Mucosa of descending colon (tissue), 3 donors: ENCODE results near the gene KDM6A. TPM values are rescaled to one million over a fixed set of nuclear protein-coding genes. Genes with fewer than 3 reads are reported as not detected.
"Not testable (repeated sequence)": the region's sequence is repeated elsewhere in the genome, so short reads cannot be mapped to it uniquely, and the experiment has no call there.

Experiments
- ATAC-seq: fragments of 200-7000 bp; cut with Tn5 transposase; one replicate; pipeline ENCODE4 v1.9.1; 2020; ENCODE audit warnings: mild to moderate bottlenecking, moderate library complexity
- DNase-seq, 3 donors: peaks; one replicate each; pipeline ENCODE4 v3.0.0-alpha.2; 2020
- H3K36me3 ChIP-seq: fragments of 200-600 bp; one replicate; pipeline ENCODE4 v1.8.0; 2021; ENCODE audit warnings: low read depth, mild to moderate bottlenecking
- H3K4me1 ChIP-seq: fragments of 200-600 bp; one replicate; pipeline ENCODE4 v1.8.0; 2021; ENCODE audit warnings: low read depth, mild to moderate bottlenecking
- H3K4me3 ChIP-seq: fragments of 200-600 bp; one replicate; pipeline ENCODE4 v1.8.0; 2021; ENCODE audit warnings: mild to moderate bottlenecking
- H3K9me3 ChIP-seq: fragments of 200-600 bp; one replicate; pipeline ENCODE4 v1.8.0; 2021; ENCODE audit warnings: mild to moderate bottlenecking
- intact Hi-C, 2 donors: fragments of 100-400 bp; cut with DNase I in 1 of 2; cut with micrococcal nuclease in 1 of 2; formaldehyde crosslinking; loops; one replicate each; pipeline versions ENCODE4 v1.11.0 to v1.11.1; 2022; cut with DNase I, micrococcal nuclease
- total RNA-seq, 3 donors: library from RNA; stranded (reverse); fragmentation: NEBNext Ultra II Directional in 2 of 3; extraction: Animal tissue kit (Norgen Biotek cat#: 25700) in 2 of 3; gene quantifications; one replicate each; pipeline versions ENCODE4 v1.2.1 to v1.2.4, GENCODE V29; 2021 to 2023
- TF ChIP-seq, protein P1 (sequence below): fragments of 200-600 bp; IDR thresholded peaks from one replicate; pipeline ENCODE4 v1.8.0; 2022; ENCODE audit warnings: antibody characterized with exemption, mild to moderate bottlenecking
- donor health status: DM: no; HTN: no; CAD: no; lungs with moderate emphysema.
- donor health status: DM: no; HTN: no; CAD: no.
- donor health status: DM: no; HTN: yes; CAD: no.

Gene KDM6A
- total RNA-seq, 3 donors from 2014 or later, result 24.0 to 41.5 (median 36.5) TPM

DNA sequence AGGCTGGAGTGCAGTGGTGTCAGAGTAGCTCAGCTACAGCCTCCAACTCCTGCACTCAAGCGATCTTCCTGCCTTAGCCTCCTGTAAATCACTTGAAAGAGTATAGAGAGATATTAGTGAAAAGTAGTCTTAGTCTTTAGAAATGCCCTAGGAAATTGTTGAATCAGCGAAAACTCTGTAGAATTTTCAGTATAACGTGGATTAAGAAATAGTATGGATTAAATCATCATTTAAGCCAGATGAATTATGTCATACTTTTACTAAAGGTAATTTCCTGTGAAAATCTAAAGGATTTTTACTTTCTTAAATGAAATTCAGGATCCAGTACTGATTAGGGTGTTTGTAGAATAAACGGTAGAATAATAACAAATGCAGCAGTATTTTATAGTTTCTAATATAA is 163.2 kb downstream of the KDM6A start:
- Histone ChIP-seq H3K4me3 (no peak overlapping the region), H3K36me3 (no peaks in the 10 kb centered on the region), H3K4me1 (no peaks in the 10 kb centered on the region), H3K9me3 (no peaks in the 10 kb centered on the region)
- DNase-seq (no peak), ATAC-seq (no peak)
- TF ChIP-seq, protein P1, sequence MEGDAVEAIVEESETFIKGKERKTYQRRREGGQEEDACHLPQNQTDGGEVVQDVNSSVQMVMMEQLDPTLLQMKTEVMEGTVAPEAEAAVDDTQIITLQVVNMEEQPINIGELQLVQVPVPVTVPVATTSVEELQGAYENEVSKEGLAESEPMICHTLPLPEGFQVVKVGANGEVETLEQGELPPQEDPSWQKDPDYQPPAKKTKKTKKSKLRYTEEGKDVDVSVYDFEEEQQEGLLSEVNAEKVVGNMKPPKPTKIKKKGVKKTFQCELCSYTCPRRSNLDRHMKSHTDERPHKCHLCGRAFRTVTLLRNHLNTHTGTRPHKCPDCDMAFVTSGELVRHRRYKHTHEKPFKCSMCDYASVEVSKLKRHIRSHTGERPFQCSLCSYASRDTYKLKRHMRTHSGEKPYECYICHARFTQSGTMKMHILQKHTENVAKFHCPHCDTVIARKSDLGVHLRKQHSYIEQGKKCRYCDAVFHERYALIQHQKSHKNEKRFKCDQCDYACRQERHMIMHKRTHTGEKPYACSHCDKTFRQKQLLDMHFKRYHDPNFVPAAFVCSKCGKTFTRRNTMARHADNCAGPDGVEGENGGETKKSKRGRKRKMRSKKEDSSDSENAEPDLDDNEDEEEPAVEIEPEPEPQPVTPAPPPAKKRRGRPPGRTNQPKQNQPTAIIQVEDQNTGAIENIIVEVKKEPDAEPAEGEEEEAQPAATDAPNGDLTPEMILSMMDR, result no peak
- intact Hi-C loops, result no loop called here

DNA sequence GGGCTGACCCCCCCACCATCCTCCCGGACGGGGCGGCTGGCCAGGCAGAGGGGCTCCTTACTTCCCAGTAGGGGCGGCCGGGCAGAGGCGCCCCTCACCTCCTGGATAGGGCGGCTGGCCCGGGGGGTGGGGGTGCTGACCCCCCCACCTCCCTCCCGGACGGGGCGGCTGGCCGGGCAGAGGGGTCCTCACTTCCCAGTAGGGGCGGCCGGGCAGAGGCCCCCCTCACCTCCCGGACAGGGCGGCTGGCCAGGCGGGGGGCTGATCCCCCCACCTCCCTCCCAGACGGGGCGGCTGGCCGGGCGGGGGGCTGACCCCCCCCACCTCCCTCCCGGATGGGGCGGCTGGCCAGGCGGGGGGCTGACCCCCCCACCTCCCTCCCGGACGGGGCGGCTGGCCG is 167.1 kb downstream of the KDM6A start:
- intact Hi-C loops, H3K9me3 ChIP-seq, ATAC-seq, H3K4me1 ChIP-seq, H3K4me3 ChIP-seq, DNase-seq, H3K36me3 ChIP-seq: not testable (repeated sequence)

- Histone ChIP-seq H3K4me1 (no peaks in the 10 kb centered on the region), H3K4me3 (no peak overlapping the region), H3K36me3 (no peaks in the 10 kb centered on the region), H3K9me3 (no peaks in the 10 kb centered on the region)
- TF ChIP-seq, protein P1, result no peak
- DNase-seq, result no peak
- intact Hi-C loops, result no loop called here
- no peak for ATAC-seq
These were observed 173.4 kb downstream of the KDM6A start for GRCh38 chrX:45046417-45046816.

DNA sequence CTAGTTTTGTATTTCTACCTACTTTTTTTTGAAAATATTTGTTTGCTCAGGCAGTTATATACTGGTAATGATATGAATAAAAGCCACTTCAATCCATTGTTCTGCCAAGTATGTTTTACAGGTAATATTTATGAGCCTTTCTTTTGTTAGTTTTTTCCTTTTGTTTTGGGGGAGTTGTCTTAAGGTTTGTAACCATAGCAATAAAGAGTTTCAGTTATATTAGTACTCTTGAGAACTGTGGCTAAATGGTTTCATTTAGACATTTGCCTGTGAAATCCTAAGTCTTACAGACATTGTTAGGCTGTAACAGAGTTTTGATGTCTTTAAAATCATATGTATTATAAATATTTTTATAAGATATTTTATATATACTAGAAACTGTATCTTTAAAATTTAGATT is 177.6 kb downstream of the KDM6A start:
- no peaks in the 10 kb centered on the region for H3K36me3 ChIP-seq
- H3K4me1 ChIP-seq, result no peaks in the 10 kb centered on the region
- no peak overlapping the region for H3K4me3 ChIP-seq
- TF ChIP-seq, protein P1, result no peak
- intact Hi-C loops, result no loop called here
- no peaks in the 10 kb centered on the region for H3K9me3 ChIP-seq
- ATAC-seq (no peak), DNase-seq (no peak)

GRCh38 chrX:45056428-45057145 is 183.6 kb downstream of the KDM6A start:
- intact Hi-C loops, result no loop called here
- no peak overlapping the region for H3K4me3 ChIP-seq
- TF ChIP-seq, protein P1, result no peak
- H3K4me1 ChIP-seq, result no peaks in the 10 kb centered on the region
- no peaks in the 10 kb centered on the region for H3K9me3 ChIP-seq
- DNase-seq, result no peak
- no peaks in the 10 kb centered on the region for H3K36me3 ChIP-seq
- no peak for ATAC-seq

GRCh38 chrX:45059906-45060305 is 186.9 kb downstream of the KDM6A start:
- H3K4me1 ChIP-seq, intact Hi-C loops, H3K9me3 ChIP-seq, H3K36me3 ChIP-seq, H3K4me3 ChIP-seq: not testable (repeated sequence)
- ATAC-seq (peak; percentile 72), DNase-seq (peak in 1 of 3 donors; percentile 10)
